Activated CD8-positive, alpha-beta memory T cell treated with anti-CD3 and anti-CD28 coated beads for 36 hours (primary cell): ENCODE measurements around the gene ANP32A. TPM values are rescaled to one million over a fixed set of nuclear protein-coding genes. Genes with fewer than 3 reads are reported as not detected.

ENCODE experiments used
- CTCF ChIA-PET: fragments of 350-600 bp; sonication (Branson Sonifier 250); formaldehyde crosslinking; loops from one replicate; lab custom pipeline; 2021; ENCODE audit warnings: antibody characterized with exemption; lab: Charles Lee
- POLR2A ChIA-PET: fragments of 350-600 bp; sonication (Branson Sonifier 250); formaldehyde crosslinking; loops from one replicate; lab custom pipeline; 2021; ENCODE audit warnings: antibody characterized with exemption; lab: Charles Lee
- total RNA-seq, 2 experiments: library from RNA; stranded (reverse); gene quantifications; one replicate each; pipeline ENCODE4 v1.2.3, GENCODE V29; 2021

The ANP32A gene
- total RNA-seq, 2 experiments from 2014 or later, result 265 to 270 TPM

- POLR2A ChIA-PET, result no interaction called here
- CTCF ChIA-PET, result interaction anchor here (0.7 to 1.4 kb wide), 2 partner anchors 54 to 140 kb away, joined by 4 read pairs; no protein-coding TSS in a partner anchor
These were observed 85.1 kb downstream of the ANP32A start for GRCh38 chr15:68735610-68736009.

- CTCF ChIA-PET, result interaction anchor here (1.4 kb wide), 1 partner anchor 141 kb away, joined by 4 read pairs; no protein-coding TSS in a partner anchor
These were observed 85.8 kb downstream of the ANP32A start for GRCh38 chr15:68734881-68735280.

GRCh38 chr15:68734352-68734751, 86.3 kb downstream of the ANP32A start:
- POLR2A ChIA-PET, result no interaction called here
- CTCF ChIA-PET, result interaction anchor here (1.4 kb wide), 1 partner anchor 142 kb away, joined by 4 read pairs; no protein-coding TSS in a partner anchor

More at GRCh38 chr15:68734881-68735280, 85.8 kb downstream of the ANP32A start:
- POLR2A ChIA-PET, result no interaction called here

GRCh38 chr15:68733666-68734065, 87.0 kb downstream of the ANP32A start:
- ChIA-PET CTCF (no interaction called here), POLR2A (no interaction called here)

GRCh38 chr15:68732451-68732850, 88.2 kb downstream of the ANP32A start:
- CTCF ChIA-PET, result interaction anchor here (1.6 kb wide), 1 partner anchor 143 kb away, joined by 14 read pairs; no protein-coding TSS in a partner anchor
- POLR2A ChIA-PET, result no interaction called here

- ChIA-PET POLR2A (no interaction called here), CTCF (interaction anchor here (1.6 kb wide), 1 partner anchor 145 kb away, joined by 14 read pairs; no protein-coding TSS in a partner anchor)
These were observed 89.5 kb downstream of the ANP32A start for GRCh38 chr15:68730976-68731897.

- CTCF ChIA-PET, result no interaction called here
- POLR2A ChIA-PET, result no interaction called here
These were observed 90.2 kb downstream of the ANP32A start for GRCh38 chr15:68730471-68730919.

GRCh38 chr15:68729789-68730411, 90.8 kb downstream of the ANP32A start:
- ChIA-PET POLR2A (no interaction called here), CTCF (interaction anchor here (1.0 kb wide), 1 partner anchor 8 kb away, joined by 3 read pairs; no protein-coding TSS in a partner anchor)

Other genes with a start within 250 kb of the ANP32A start
- gene CORO2B, start 241.9 kb downstream of the ANP32A start, total RNA-seq, result under 1 TPM in 1 of 2 experiments, not detected in 1; 0.08 TPM
- under 1 TPM; 0.90 to 0.99 TPM for gene SPESP1, start 109.6 kb upstream of the ANP32A start, total RNA-seq
- not detected for gene NOX5, start 193.8 kb upstream of the ANP32A start, total RNA-seq